ENCODE data around the gene CSH2. TPM values are rescaled to one million over a fixed set of nuclear protein-coding genes. Genes with fewer than 3 reads are reported as not detected.
"Not testable (repeated sequence)": the region's sequence is repeated elsewhere in the genome, so short reads cannot be mapped to it uniquely, and the experiment has no call there.

The CSH2 gene
- total and polyA plus RNA-seq, 3 experiments from 2014 or later: not detected

GRCh38 chr17:63859257-63859656 is 14.2 kb downstream of the CSH2 start:
- Mint-ChIP-seq H3K4me3 (no peak overlapping the region), H3K9me3 (no peaks in the 10 kb centered on the region), H3K36me3 (no peaks in the 10 kb centered on the region), H3K4me1 (no peaks in the 10 kb centered on the region), H3K27ac (peak overlapping the region in 1 of 8 donors; percentile 24), H3K27me3 (peaks cover 3 to 5% of the 10 kb centered on the region in 2 donors)
- CTCF ChIA-PET: interaction anchor here (1.1 to 5.3 kb wide), 4 partner anchors 11 to 33 kb away, joined by 3 to 31 read pairs (median 3); no protein-coding TSS in a partner anchor
- Histone ChIP-seq H3K4me1 (ENCODE audit: insufficient read depth, low read length) (no peaks in the 10 kb centered on the region), H3K27ac (ENCODE audit: low read depth, low read length) (no peak overlapping the region), H3K27me3 (ENCODE audit: insufficient read depth, low read length, poor library complexity, severe bottlenecking) (no peaks in the 10 kb centered on the region), H3K36me3 (ENCODE audit: insufficient read depth, low read length) (no peaks in the 10 kb centered on the region), H3K4me3 (ENCODE audit: low read length) (no peak overlapping the region), H3K9me3 (ENCODE audit: low read length) (no peaks in the 10 kb centered on the region)
- POLR2A ChIA-PET: interaction anchor here (0.5 kb wide), 1 partner anchor 42 kb away, joined by 3 read pairs; no protein-coding TSS in a partner anchor
- DNase-seq: no peak

GRCh38 chr17:63856425-63856824 is 17.1 kb downstream of the CSH2 start:
- H3K27me3 Mint-ChIP-seq; H3K27me3 ChIP-seq (ENCODE audit: insufficient read depth, low read length, poor library complexity, severe bottlenecking); POLR2A ChIA-PET; H3K9me3 Mint-ChIP-seq; DNase-seq; H3K36me3 ChIP-seq (ENCODE audit: insufficient read depth, low read length); H3K27ac Mint-ChIP-seq; H3K4me3 ChIP-seq (ENCODE audit: low read length); H3K4me1 Mint-ChIP-seq; H3K36me3 Mint-ChIP-seq; H3K4me1 ChIP-seq (ENCODE audit: insufficient read depth, low read length); H3K9me3 ChIP-seq (ENCODE audit: low read length); H3K27ac ChIP-seq (ENCODE audit: low read depth, low read length); H3K4me3 Mint-ChIP-seq: not testable (repeated sequence)
- CTCF ChIA-PET: interaction anchor here (2.7 kb wide), 1 partner anchor 9 kb away, joined by 8 read pairs; no protein-coding TSS in a partner anchor

- Mint-ChIP-seq H3K4me3 (no peak overlapping the region), H3K9me3 (no peaks in the 10 kb centered on the region), H3K4me1 (no peaks in the 10 kb centered on the region), H3K36me3 (no peaks in the 10 kb centered on the region), H3K27me3 (peaks cover 3 to 4% of the 10 kb centered on the region in 2 donors), H3K27ac (no peak overlapping the region)
- no peak overlapping the region for H3K27ac ChIP-seq (ENCODE audit: low read depth, low read length)
- DNase-seq: no peak
- ChIA-PET CTCF (interaction anchor here (2.7 kb wide), 1 partner anchor 10 kb away, joined by 8 read pairs; no protein-coding TSS in a partner anchor), POLR2A (no interaction called here)
- no peaks in the 10 kb centered on the region for H3K27me3 ChIP-seq (ENCODE audit: insufficient read depth, low read length, poor library complexity, severe bottlenecking)
- H3K36me3 ChIP-seq (ENCODE audit: insufficient read depth, low read length): no peaks in the 10 kb centered on the region
- no peaks in the 10 kb centered on the region for H3K9me3 ChIP-seq (ENCODE audit: low read length)
- H3K4me3 ChIP-seq (ENCODE audit: low read length): no peak overlapping the region
- no peaks in the 10 kb centered on the region for H3K4me1 ChIP-seq (ENCODE audit: insufficient read depth, low read length)
Measured at GRCh38 chr17:63855185-63855584, 18.3 kb downstream of the CSH2 start.

- Histone ChIP-seq H3K4me1 (ENCODE audit: insufficient read depth, low read length) (no peaks in the 10 kb centered on the region), H3K36me3 (ENCODE audit: insufficient read depth, low read length) (no peaks in the 10 kb centered on the region), H3K27me3 (ENCODE audit: insufficient read depth, low read length, poor library complexity, severe bottlenecking) (no peaks in the 10 kb centered on the region), H3K4me3 (ENCODE audit: low read length) (no peak overlapping the region), H3K27ac (ENCODE audit: low read depth, low read length) (no peak overlapping the region), H3K9me3 (ENCODE audit: low read length) (no peaks in the 10 kb centered on the region)
- CTCF ChIA-PET: interaction anchor here (2.7 kb wide), 1 partner anchor 11 kb away, joined by 8 read pairs; no protein-coding TSS in a partner anchor
- peaks cover 0 to under 1% of the 10 kb centered on the region in 2 donors for H3K27me3 Mint-ChIP-seq
- POLR2A ChIA-PET: no interaction called here
- H3K4me3 Mint-ChIP-seq: no peak overlapping the region
- no peaks in the 10 kb centered on the region for H3K36me3 Mint-ChIP-seq
- no peak for DNase-seq
- peaks cover 0 to 1% (median 0%) of the 10 kb centered on the region in 3 donors for H3K4me1 Mint-ChIP-seq
- H3K27ac Mint-ChIP-seq: no peak overlapping the region
- H3K9me3 Mint-ChIP-seq: no peaks in the 10 kb centered on the region
Measured at GRCh38 chr17:63854709-63855108, 18.8 kb downstream of the CSH2 start.

GRCh38 chr17:63853260-63853659 is 20.2 kb downstream of the CSH2 start:
- DNase-seq: no peak
- no peak overlapping the region for H3K27ac Mint-ChIP-seq
- ChIA-PET POLR2A (no interaction called here), CTCF (no interaction called here)
- peaks cover 0 to 2% of the 10 kb centered on the region in 2 donors for H3K27me3 Mint-ChIP-seq
- H3K4me3 Mint-ChIP-seq: no peak overlapping the region
- H3K4me1 Mint-ChIP-seq: peaks cover 4 to 12% (median 7%) of the 10 kb centered on the region in 3 donors
- Histone ChIP-seq H3K4me3 (ENCODE audit: low read length) (no peak overlapping the region), H3K9me3 (ENCODE audit: low read length) (no peaks in the 10 kb centered on the region), H3K36me3 (ENCODE audit: insufficient read depth, low read length) (no peaks in the 10 kb centered on the region), H3K4me1 (ENCODE audit: insufficient read depth, low read length) (peaks cover 6% of the 10 kb centered on the region), H3K27me3 (ENCODE audit: insufficient read depth, low read length, poor library complexity, severe bottlenecking) (no peaks in the 10 kb centered on the region), H3K27ac (ENCODE audit: low read depth, low read length) (no peak overlapping the region)
- no peaks in the 10 kb centered on the region for H3K9me3 Mint-ChIP-seq
- no peaks in the 10 kb centered on the region for H3K36me3 Mint-ChIP-seq

GRCh38 chr17:63850401-63850800 is 23.1 kb downstream of the CSH2 start:
- Histone ChIP-seq H3K4me3 (ENCODE audit: low read length) (no peak overlapping the region), H3K4me1 (ENCODE audit: insufficient read depth, low read length) (peaks cover 10% of the 10 kb centered on the region), H3K27me3 (ENCODE audit: insufficient read depth, low read length, poor library complexity, severe bottlenecking) (no peaks in the 10 kb centered on the region), H3K27ac (ENCODE audit: low read depth, low read length) (no peak overlapping the region), H3K9me3 (ENCODE audit: low read length) (no peaks in the 10 kb centered on the region), H3K36me3 (ENCODE audit: insufficient read depth, low read length) (no peaks in the 10 kb centered on the region)
- Mint-ChIP-seq H3K9me3 (no peaks in the 10 kb centered on the region), H3K27ac (no peak overlapping the region), H3K36me3 (no peaks in the 10 kb centered on the region), H3K4me3 (peak overlapping the region in 1 of 7 donors; percentile 51), H3K4me1 (peaks cover 11 to 19% (median 12%) of the 10 kb centered on the region in 3 donors), H3K27me3 (peaks cover 0 to 2% of the 10 kb centered on the region in 2 donors)
- POLR2A ChIA-PET: no interaction called here
- CTCF ChIA-PET: interaction anchor here (0.7 to 1.1 kb wide), 2 partner anchors 11 kb away, joined by 3 read pairs; no protein-coding TSS in a partner anchor
- DNase-seq: no peak

GRCh38 chr17:63848834-63849689 is 24.4 kb downstream of the CSH2 start:
- H3K4me3 ChIP-seq (ENCODE audit: low read length): peak overlapping the region; percentile 42
- peak overlapping the region; percentile 67 to 98 (median 96) for H3K27ac Mint-ChIP-seq
- peaks cover 13 to 19% (median 15%) of the 10 kb centered on the region in 3 donors for H3K4me1 Mint-ChIP-seq
- no peaks in the 10 kb centered on the region for H3K9me3 ChIP-seq (ENCODE audit: low read length)
- DNase-seq: peak; percentile 92 to 93 (median 93)
- peak overlapping the region; percentile 58 to 87 (median 83) for H3K4me3 Mint-ChIP-seq
- no peaks in the 10 kb centered on the region for H3K27me3 ChIP-seq (ENCODE audit: insufficient read depth, low read length, poor library complexity, severe bottlenecking)
- no peaks in the 10 kb centered on the region for H3K36me3 ChIP-seq (ENCODE audit: insufficient read depth, low read length)
- peaks cover 0 to 2% of the 10 kb centered on the region in 2 donors for H3K27me3 Mint-ChIP-seq
- POLR2A ChIA-PET: interaction anchor here (0.6 to 1.0 kb wide), 4 partner anchors 76 to 297 kb away, joined by 3 to 6 read pairs (median 3); partner anchors contain the start of genes CCDC47 and LIMD2
- H3K27ac ChIP-seq (ENCODE audit: low read depth, low read length): peak overlapping the region; percentile 55
- peaks cover 10% of the 10 kb centered on the region for H3K4me1 ChIP-seq (ENCODE audit: insufficient read depth, low read length)
- H3K9me3 Mint-ChIP-seq: no peaks in the 10 kb centered on the region
- H3K36me3 Mint-ChIP-seq: no peaks in the 10 kb centered on the region
- CTCF ChIA-PET: interaction anchor here (0.6 to 3.6 kb wide), 26 partner anchors 9 to 443 kb away, joined by 3 to 37 read pairs (median 3); partner anchors contain the start of genes CCDC47, FTSJ3, ICAM2 and PSMC5

All from CD8-positive, alpha-beta memory T cell (primary cell).